ENCODE results near the gene KRTAP4-5.
"Not testable (repeated sequence)": the region's sequence is repeated elsewhere in the genome, so short reads cannot be mapped to it uniquely, and the experiment has no call there.

KRTAP4-5 gene

GRCh38 chr17:41149652-41149985 is at the start of gene KRTAP4-5:
Gene KRTAP4-5 (minus strand): TSS chr17:41149825. CDS start chr17:41149767, 58 bp downstream.
- no peak for DNase-seq (ENCODE audit: low read depth in 2 of 3, low spot score in 2 of 3)

- no peak for DNase-seq (ENCODE audit: low read depth in 2 of 3, low spot score in 2 of 3)
These were observed 46.4 kb upstream of the KRTAP4-5 start for GRCh38 chr17:41196068-41196467.

- DNase-seq (ENCODE audit: low read depth in 2 of 3, low spot score in 2 of 3) = no peak
These were observed 40.7 kb upstream of the KRTAP4-5 start for GRCh38 chr17:41190328-41190727.

- DNase-seq (ENCODE audit: low read depth in 2 of 3, low spot score in 2 of 3) = not testable (repeated sequence)
These were observed 40.3 kb upstream of the KRTAP4-5 start, which contains the start of gene KRTAP9-1 for GRCh38 chr17:41189837-41190318. Gene KRTAP9-1 (plus strand): TSS chr17:41189887. CDS start chr17:41189887, 0 bp downstream.

- DNase-seq (ENCODE audit: low read depth in 2 of 3, low spot score in 2 of 3) = no peak
These were observed 37.2 kb upstream of the KRTAP4-5 start for GRCh38 chr17:41186872-41187271.

- no peak for DNase-seq (ENCODE audit: low read depth in 2 of 3, low spot score in 2 of 3)
These were observed 35.4 kb upstream of the KRTAP4-5 start for GRCh38 chr17:41185001-41185400.

- DNase-seq (ENCODE audit: low read depth in 2 of 3, low spot score in 2 of 3) = no peak
These were observed 34.9 kb upstream of the KRTAP4-5 start, which contains the start of gene KRTAP4-1 for GRCh38 chr17:41184480-41184961. Gene KRTAP4-1 (minus strand): TSS chr17:41184911. CDS start chr17:41184854, 57 bp downstream.

GRCh38 chr17:41178843-41179616 is 29.4 kb upstream of the KRTAP4-5 start:
- DNase-seq (ENCODE audit: low read depth in 2 of 3, low spot score in 2 of 3) = no peak

GRCh38 chr17:41178341-41178740 is 28.7 kb upstream of the KRTAP4-5 start:
- DNase-seq (ENCODE audit: low read depth in 2 of 3, low spot score in 2 of 3) = no peak

GRCh38 chr17:41177727-41178271 is 28.2 kb upstream of the KRTAP4-5 start, which contains the start of gene KRTAP4-2:
Gene KRTAP4-2 (minus strand): TSS chr17:41178221. CDS start chr17:41178164, 57 bp downstream.
- DNase-seq (ENCODE audit: low read depth in 2 of 3, low spot score in 2 of 3) = no peak

GRCh38 chr17:41176744-41177387 is 27.2 kb upstream of the KRTAP4-5 start:
- DNase-seq (ENCODE audit: low read depth in 2 of 3, low spot score in 2 of 3) = no peak

GRCh38 chr17:41171886-41172285 is 22.3 kb upstream of the KRTAP4-5 start:
- DNase-seq (ENCODE audit: low read depth in 2 of 3, low spot score in 2 of 3) = no peak

- DNase-seq (ENCODE audit: low read depth in 2 of 3, low spot score in 2 of 3) = no peak
These were observed 18.5 kb upstream of the KRTAP4-5 start, which contains the start of gene KRTAP4-3 for GRCh38 chr17:41168121-41168520. Gene KRTAP4-3 (minus strand): TSS chr17:41168221. CDS start chr17:41168172, 49 bp downstream.

- no peak for DNase-seq (ENCODE audit: low read depth in 2 of 3, low spot score in 2 of 3)
These were observed 17.9 kb upstream of the KRTAP4-5 start for GRCh38 chr17:41167561-41167960.

- no peak for DNase-seq (ENCODE audit: low read depth in 2 of 3, low spot score in 2 of 3)
These were observed 14.2 kb upstream of the KRTAP4-5 start for GRCh38 chr17:41163828-41164227.

- no peak for DNase-seq (ENCODE audit: low read depth in 2 of 3, low spot score in 2 of 3)
These were observed 11.0 kb upstream of the KRTAP4-5 start, which contains the start of gene KRTAP4-4 for GRCh38 chr17:41160648-41161047. Gene KRTAP4-4 (minus strand): TSS chr17:41160748. CDS start chr17:41160691, 57 bp downstream.

GRCh38 chr17:41160190-41160589 is 10.6 kb upstream of the KRTAP4-5 start:
- not testable (repeated sequence) for DNase-seq (ENCODE audit: low read depth in 2 of 3, low spot score in 2 of 3)

GRCh38 chr17:41153856-41154255 is 4.2 kb upstream of the KRTAP4-5 start:
- no peak for DNase-seq (ENCODE audit: low read depth in 2 of 3, low spot score in 2 of 3)

GRCh38 chr17:41151525-41151924 is 1.9 kb upstream of the KRTAP4-5 start:
- DNase-seq (ENCODE audit: low read depth in 2 of 3, low spot score in 2 of 3) = no peak

GRCh38 chr17:41150026-41150425 is 401 bp upstream of the KRTAP4-5 start:
- no peak for DNase-seq (ENCODE audit: low read depth in 2 of 3, low spot score in 2 of 3)

- DNase-seq (ENCODE audit: low read depth in 2 of 3, low spot score in 2 of 3) = not testable (repeated sequence)
These were observed 514 bp downstream of the KRTAP4-5 start for GRCh38 chr17:41148971-41149651.

Measured in activated CD8-positive, alpha-beta memory T cell treated with anti-CD3 and anti-CD28 coated beads for 48 hours (primary cell).